ENCODE measurements around the gene SPATA22. TPM values are rescaled to one million over a fixed set of nuclear protein-coding genes. Genes with fewer than 3 reads are reported as not detected.

The SPATA22 gene
- total and polyA plus RNA-seq, 9 of the 15 experiments (the other 6 are each of a cell fraction or from before 2014, with no cell fraction given) = 0.17 to 0.77 (median 0.44) TPM

- TF ChIP-seq RERE (CRISPR knock-in tag; IDR thresholded peaks at IDR 0.05; ENCODE audit: borderline replicate concordance) = no peak
- no peak for TF ChIP-seq ZNF77 (CRISPR knock-in tag; IDR thresholded peaks at IDR 0.05)
- TF ChIP-seq CCAR2 (IDR thresholded peaks at IDR 0.05; ENCODE audit: low read depth, low read length) = no peak
- TF ChIP-seq PPARD (CRISPR knock-in tag; IDR thresholded peaks at IDR 0.05) = no peak
- no peak for TF ChIP-seq ILK (tag; IDR thresholded peaks at IDR 0.05; ENCODE audit: borderline replicate concordance, low read depth)
- no peak for TF ChIP-seq IRF2 (CRISPR knock-in tag; IDR thresholded peaks at IDR 0.05)
- no peak for TF ChIP-seq DMBX1 (CRISPR knock-in tag; IDR thresholded peaks at IDR 0.05; ENCODE audit: borderline replicate concordance)
- TF ChIP-seq E2F6 (IDR thresholded peaks at IDR 0.05; ENCODE audit: borderline replicate concordance in 1 of 2, extremely low read depth in 1 of 2, insufficient read depth in 1 of 2, insufficient read length in 1 of 2, low read depth in 1 of 2, low read length in 1 of 2, poor library complexity in 1 of 2, severe bottlenecking in 1 of 2) = peak in 1 of 2 experiments; percentile 39
- no peak for TF ChIP-seq TARDBP (IDR thresholded peaks at IDR 0.05)
- TF ChIP-seq HNRNPL (IDR thresholded peaks at IDR 0.05; ENCODE audit: low read depth, low read length) = no peak
Observed at GRCh38 chr17:3512505-3513171, 41.0 kb upstream of the SPATA22 start (continued).
